GM12878 (cell line): ENCODE results near the gene SELPLG. TPM values are rescaled to one million over a fixed set of nuclear protein-coding genes. Genes with fewer than 3 reads are reported as not detected.

Source experiments
- ATAC-seq: fragments of 200-7000 bp; cut with Tn5 transposase; 3 replicates; pipeline ENCODE4 v1.9.1; 2020; ENCODE audit warnings: mild to moderate bottlenecking, moderate library complexity
- BruUV-seq: library from RNA; stranded (reverse); fragments of 400-500 nt; replicated peaks from 2 replicates; lab custom pipeline; 2021; lab: Mats Ljungman, UMichigan
- CTCF ChIA-PET: fragments of 300-600 bp; sonication (Branson Sonifier 250); formaldehyde crosslinking; extraction: SDS; loops from one replicate; lab custom pipeline; 2021; ENCODE audit warnings: inconsistent platforms; lab: Yijun Ruan, JAX
- POLR2A ChIA-PET: fragments of 350-600 bp; formaldehyde crosslinking; extraction: SDS; loops from one replicate; lab custom pipeline; 2021; ENCODE audit warnings: inconsistent platforms; lab: Charles Lee
- RAD21 ChIA-PET: fragments of 300-600 bp; sonication (Branson Sonifier 250); formaldehyde crosslinking; loops from one replicate; lab custom pipeline; 2023; ENCODE audit warnings: antibody characterized with exemption; ENCODE audit not compliant: unreplicated experiment; lab: Charles Lee
- SMC1A ChIA-PET: fragments of 300-600 bp; sonication (Branson Sonifier 250); formaldehyde crosslinking; loops from one replicate; lab custom pipeline; 2023; ENCODE audit not compliant: unreplicated experiment, uncharacterized antibody; lab: Charles Lee
- DNase-seq: peaks from one replicate; pipeline ENCODE4 v3.0.0-alpha.2; 2011; ENCODE audit warnings: low read depth, low spot score
- FAIRE-seq: peaks from 3 replicates; lab custom pipeline; 2011; peaks lifted over from hg19 to GRCh38; lab: Jason Lieb, UNC
- H2AFZ ChIP-seq: 2 replicates; pipeline ENCODE4 v1.6.0; 2011; ENCODE audit warnings: low read depth, low read length, control low read depth; ENCODE audit not compliant: control insufficient read depth
- H3K27ac ChIP-seq: 2 replicates; pipeline ENCODE4 v1.5.1; 2011; ENCODE audit warnings: control low read depth; ENCODE audit not compliant: control insufficient read depth, insufficient read depth
- H3K27me3 ChIP-seq, 2 experiments: replicated peaks in 1 of 2; 2 replicates each; pipeline versions ENCODE4 v1.6.0 to v1.6.1; 2011; ENCODE audit warnings: low read length in 1 of 2; ENCODE audit not compliant: control insufficient read depth in 2 of 2, insufficient read depth in 2 of 2
- H3K36me3 ChIP-seq, 2 experiments: 2 replicates each; pipeline ENCODE4 v1.5.1; 2011; ENCODE audit warnings: low read length in 1 of 2; ENCODE audit not compliant: control insufficient read depth in 2 of 2, insufficient read depth in 2 of 2
- H3K4me1 ChIP-seq: 2 replicates; pipeline ENCODE4 v1.6.1; 2011; ENCODE audit warnings: mild to moderate bottlenecking, low read length, moderate library complexity, mixed read lengths; ENCODE audit not compliant: control insufficient read depth, insufficient read depth
- H3K4me2 ChIP-seq: 2 replicates; pipeline ENCODE4 v1.6.0; 2011; ENCODE audit warnings: control low read depth; ENCODE audit not compliant: control insufficient read depth, insufficient read depth
- H3K4me3 ChIP-seq: fragments of 200-600 bp; sonication (generic); 2 replicates; pipeline ENCODE4 v1.5.1; 2016
- H3K79me2 ChIP-seq: 2 replicates; pipeline ENCODE4 v1.6.0; 2011; ENCODE audit warnings: low read length; ENCODE audit not compliant: control insufficient read depth, insufficient read depth
- H3K9ac ChIP-seq: 2 replicates; pipeline ENCODE4 v1.8.0; 2011; ENCODE audit warnings: low read length, control low read depth, mixed read lengths; ENCODE audit not compliant: control insufficient read depth, insufficient read depth
- H3K9me3 ChIP-seq: replicated peaks from 3 replicates; pipeline ENCODE4 v1.5.1; 2011; ENCODE audit warnings: mild to moderate bottlenecking, low read length; ENCODE audit not compliant: control insufficient read depth, insufficient read depth
- H4K20me1 ChIP-seq: 2 replicates; pipeline ENCODE4 v1.6.0; 2011; ENCODE audit not compliant: control insufficient read depth, insufficient read depth
- CHD4 ChIP-seq: fragments of 200-600 bp; sonication (generic); IDR thresholded peaks from 2 replicates; pipeline ENCODE4 v1.6.1; 2016; ENCODE audit warnings: mild to moderate bottlenecking
- CUX1 ChIP-seq: IDR thresholded peaks from 2 replicates; pipeline ENCODE4 v1.6.1; 2012; ENCODE audit warnings: improper control_type of control experiment, low read depth, low read length; ENCODE audit not compliant: insufficient replicate concordance
- E4F1 ChIP-seq: fragments of 450-650 bp; IDR thresholded peaks from 2 replicates; pipeline ENCODE4 v1.6.1; 2018; ENCODE audit warnings: borderline replicate concordance, mild to moderate bottlenecking; ENCODE audit not compliant: partially characterized antibody
- EP300 ChIP-seq, 2 experiments: fragments of 150-350 bp in 1 of 2; IDR thresholded peaks; 2 replicates each; pipeline ENCODE4 v1.6.1; 2011 to 2012; ENCODE audit warnings: low read depth in 2 of 2, low read length in 2 of 2, borderline replicate concordance in 1 of 2, improper control_type of control experiment in 1 of 2, inconsistent platforms in 1 of 2; ENCODE audit not compliant: control insufficient read depth in 1 of 2
- JUNB ChIP-seq: IDR thresholded peaks from 2 replicates; pipeline ENCODE4 v1.6.1; 2016; ENCODE audit warnings: antibody characterized with exemption, mild to moderate bottlenecking
- MTA2 ChIP-seq: fragments of 450-650 bp; IDR thresholded peaks from 2 replicates; pipeline ENCODE4 v1.6.1; 2016; ENCODE audit warnings: low read depth, mild to moderate bottlenecking, moderate library complexity
- RUNX3 ChIP-seq: IDR thresholded peaks from 2 replicates; pipeline ENCODE4 v1.6.1; 2012; ENCODE audit warnings: low read length, inconsistent platforms
- SMC3 ChIP-seq: IDR thresholded peaks from 2 replicates; pipeline ENCODE4 v1.6.1; 2011; ENCODE audit warnings: low read length, improper control_type of control experiment, borderline replicate concordance
- TARDBP ChIP-seq: IDR thresholded peaks from 2 replicates; pipeline ENCODE4 v1.6.1; 2016; ENCODE audit warnings: borderline replicate concordance
- ZBTB4 ChIP-seq: fragments of 450-650 bp; formaldehyde crosslinking; IDR thresholded peaks from 2 replicates; pipeline ENCODE4 v1.4.0; 2022; ENCODE audit warnings: mild to moderate bottlenecking, moderate library complexity
- ZNF24 ChIP-seq: fragments of 450-650 bp; IDR thresholded peaks from 2 replicates; pipeline ENCODE4 v1.6.1; 2017; ENCODE audit warnings: antibody characterized with exemption, mild to moderate bottlenecking
- WGBS: methylation state at CpG from one replicate; pipeline ENCODE4 v1.1.6; 2016; ENCODE audit warnings: low lambda C conversion rate; ENCODE audit not compliant: insufficient replicate concordance, insufficient coverage; ENCODE audit errors: missing lambda C conversion rate; 5-methylcytosine and 5-hydroxymethylcytosine counted together
- in situ Hi-C: fragments of 300-500 bp; cut with MboI; formaldehyde crosslinking; loops from 9 replicates; pipeline ENCODE4 v1.14.3; 2018; ENCODE audit warnings: mixed read lengths
- intact Hi-C: fragments of 100-400 bp; cut with micrococcal nuclease; formaldehyde crosslinking; loops from one replicate; pipeline ENCODE4 v1.14.2; 2022; ENCODE audit not compliant: unreplicated experiment
- polyA plus RNA-seq, 11 experiments: library from polyadenylated mRNA; depleted of rRNA in 4 of 11; unstranded in 6 of 11; stranded (reverse) in 5 of 11; fragments of >200 nt; fragmentation: Nextera tagmentation in 4 of 11; fragmentation: Illumina TruSeq in 1 of 11; extraction: Ambion mirVana in 4 of 11; extraction: Trizol in 1 of 11; gene quantifications; 1 replicate in 1 of 11; 2 replicates in 10 of 11; pipeline versions ENCODE4 v1.2.1 to v1.2.3, GENCODE V29; 2011 to 2016; ENCODE audit warnings: inconsistent platforms in 2 of 11, missing spikeins in 2 of 11, low read depth in 1 of 11
- total RNA-seq, 4 experiments: library from RNA; depleted of rRNA in 3 of 4; stranded (reverse); fragments of >200 nt in 3 of 4; fragmentation: Illumina TruSeq in 1 of 4; extraction: Trizol in 1 of 4; gene quantifications; 2 replicates each; pipeline versions ENCODE4 v1.2.1 to v1.2.3, GENCODE V29; 2013 to 2021

SELPLG gene
- total and polyA plus RNA-seq, 10 of the 15 experiments (the other 5 are each of a cell fraction or from before 2014, with no cell fraction given) = 3.2 to 32.3 (median 23.9) TPM

GRCh38 chr12:108623577-108623976 is 10.1 kb downstream of the SELPLG start:
- Histone ChIP-seq H3K4me2 (no peak overlapping the region), H3K9me3 (no peaks in the 10 kb centered on the region; the same call in 2 of the 3 replicates), H3K79me2 (peaks cover under 1% of the 10 kb centered on the region; the same call in 1 of the 2 replicates), H3K4me1 (peaks cover 20% of the 10 kb centered on the region), H2AFZ (no peak overlapping the region), H4K20me1 (no peaks in the 10 kb centered on the region), H3K9ac (no peak overlapping the region), H3K4me3 (no peak overlapping the region), H3K36me3 (peaks cover 3 to 14% of the 10 kb centered on the region in 2 experiments; a peak in 3 of 4 replicates), H3K27ac (no peak overlapping the region), H3K27me3 (no peaks in the 10 kb centered on the region)
- WGBS = 85% methylated on average over 8 of the region's 8 CpGs
- ChIA-PET RAD21 (interaction anchor here (1.5 kb wide), 1 partner anchor 180 kb away, joined by 4 read pairs; no protein-coding TSS in a partner anchor), CTCF (interaction anchor here (17.2 kb wide), 1 partner anchor 56 kb away, joined by 866 read pairs; the partner anchor contains the start of genes ISCU and SART3), POLR2A (no interaction called here), SMC1A (no interaction called here)
- no TSS peak for BruUV-seq
- in situ Hi-C loops = no loop called here
- ATAC-seq (no peak), DNase-seq (no peak), FAIRE-seq (no peak)
- intact Hi-C loops = no loop called here
- TF ChIP-seq CUX1 (no peak), MTA2 (no peak), RUNX3 (no peak), EP300 (IDR thresholded peaks at IDR 0.05; ENCODE audit: borderline replicate concordance in 1 of 2, control insufficient read depth in 1 of 2, low read depth in 2 of 2, low read length in 2 of 2) (no peak), CHD4 (no peak), JUNB (no peak), ZNF24 (no peak), E4F1 (no peak), ZBTB4 (CRISPR knock-in tag) (no peak), TARDBP (no peak), SMC3 (no peak)
